Caco-2 (cell line): Measurements from ENCODE around the gene FAM118A. TPM values are rescaled to one million over a fixed set of nuclear protein-coding genes. Genes with fewer than 3 reads are reported as not detected.

Source experiments
- BruUV-seq: library from RNA; stranded (reverse); fragments of 400-500 nt; replicated peaks from 2 replicates; lab custom pipeline; 2021; lab: Mats Ljungman, UMichigan
- CTCF ChIA-PET: fragments of 300-600 bp; sonication (Branson Sonifier 250); formaldehyde crosslinking; loops from one replicate; lab custom pipeline; 2022; ENCODE audit warnings: antibody characterized with exemption; lab: Charles Lee
- POLR2A ChIA-PET: fragments of 300-600 bp; sonication (Branson Sonifier 250); formaldehyde crosslinking; loops from one replicate; lab custom pipeline; 2022; ENCODE audit warnings: antibody characterized with exemption; lab: Charles Lee
- DNase-seq, 2 experiments: peaks; one replicate each; pipeline versions ENCODE4 v3.0.0 to v3.0.0-alpha.2; 2020 to 2022
- H3K27me3 ChIP-seq: replicated peaks from 2 replicates; pipeline ENCODE4 v1.6.0; 2011; ENCODE audit warnings: low read length; ENCODE audit not compliant: control insufficient read depth, insufficient read depth
- H3K36me3 ChIP-seq: 2 replicates; pipeline ENCODE4 v1.5.1; 2011; ENCODE audit warnings: low read length; ENCODE audit not compliant: control insufficient read depth, insufficient read depth
- H3K4me1 ChIP-seq: fragments of 250-450 bp; sonication (Bioruptor Pico); 2 replicates; pipeline ENCODE4 v1.5.1; 2020; ENCODE audit warnings: mild to moderate bottlenecking
- H3K4me3 ChIP-seq: 2 replicates; pipeline ENCODE4 v1.5.1; 2011; ENCODE audit warnings: low read depth, mild to moderate bottlenecking, control low read depth, low read length
- H3K9me3 ChIP-seq: fragments of 250-450 bp; sonication (Bioruptor Pico); 2 replicates; pipeline ENCODE4 v1.5.1; 2020; ENCODE audit warnings: mild to moderate bottlenecking, moderate library complexity
- H3K27ac Mint-ChIP-seq: one replicate; pipeline ENCODE4 v1.8.0; 2022; ENCODE audit warnings: mixed read lengths; ENCODE audit not compliant: unreplicated experiment
- H3K27me3 Mint-ChIP-seq: one replicate; pipeline ENCODE4 v1.8.0; 2022; ENCODE audit warnings: mixed read lengths; ENCODE audit not compliant: insufficient read depth, unreplicated experiment
- H3K36me3 Mint-ChIP-seq: one replicate; pipeline ENCODE4 v1.8.0; 2022; ENCODE audit warnings: mild to moderate bottlenecking, mixed read lengths; ENCODE audit not compliant: insufficient read depth, unreplicated experiment
- H3K4me1 Mint-ChIP-seq: one replicate; pipeline ENCODE4 v1.8.0; 2022; ENCODE audit warnings: low read depth, mixed read lengths; ENCODE audit not compliant: unreplicated experiment
- H3K4me3 Mint-ChIP-seq: one replicate; pipeline ENCODE4 v1.8.0; 2022; ENCODE audit warnings: mild to moderate bottlenecking, moderate library complexity, mixed read lengths; ENCODE audit not compliant: unreplicated experiment
- H3K9me3 Mint-ChIP-seq: one replicate; pipeline ENCODE4 v1.8.0; 2022; ENCODE audit warnings: mixed read lengths; ENCODE audit not compliant: unreplicated experiment
- intact Hi-C: fragments of 100-400 bp; cut with micrococcal nuclease; formaldehyde crosslinking; loops from one replicate; pipeline ENCODE4 v1.10.0; 2022; ENCODE audit not compliant: unreplicated experiment
- total RNA-seq: library from RNA; stranded (reverse); gene quantifications from 2 replicates; pipeline ENCODE4 v1.2.3, GENCODE V29; 2022
- TF ChIP-seq, protein P1 (sequence below), 2 experiments: fragments of 200-600 bp in 1 of 2; IDR thresholded peaks; 1 replicate in 1 of 2; 2 replicates in 1 of 2; pipeline versions ENCODE4 v1.5.1 to v1.8.0; 2011 to 2022; ENCODE audit warnings: antibody characterized with exemption in 1 of 2, control low read depth in 1 of 2, inconsistent platforms in 1 of 2, low read depth in 1 of 2, low read length in 1 of 2, mild to moderate bottlenecking in 1 of 2, moderate library complexity in 1 of 2; ENCODE audit not compliant: insufficient read depth in 1 of 2, severe bottlenecking in 1 of 2, unreplicated experiment in 1 of 2

Gene FAM118A
- total RNA-seq, 1 experiment from 2014 or later, result 120 TPM

GRCh38 chr22:45336971-45337431 lies 27.3 kb downstream of the FAM118A start:
- POLR2A ChIA-PET, result no interaction called here
- Mint-ChIP-seq H3K4me3 (no peak overlapping the region), H3K36me3 (peaks cover 80% of the 10 kb centered on the region), H3K9me3 (no peaks in the 10 kb centered on the region), H3K4me1 (no peaks in the 10 kb centered on the region), H3K27ac (no peak overlapping the region), H3K27me3 (no peaks in the 10 kb centered on the region)
- no peak overlapping the region for H3K4me3 ChIP-seq
- TF ChIP-seq, protein P1, sequence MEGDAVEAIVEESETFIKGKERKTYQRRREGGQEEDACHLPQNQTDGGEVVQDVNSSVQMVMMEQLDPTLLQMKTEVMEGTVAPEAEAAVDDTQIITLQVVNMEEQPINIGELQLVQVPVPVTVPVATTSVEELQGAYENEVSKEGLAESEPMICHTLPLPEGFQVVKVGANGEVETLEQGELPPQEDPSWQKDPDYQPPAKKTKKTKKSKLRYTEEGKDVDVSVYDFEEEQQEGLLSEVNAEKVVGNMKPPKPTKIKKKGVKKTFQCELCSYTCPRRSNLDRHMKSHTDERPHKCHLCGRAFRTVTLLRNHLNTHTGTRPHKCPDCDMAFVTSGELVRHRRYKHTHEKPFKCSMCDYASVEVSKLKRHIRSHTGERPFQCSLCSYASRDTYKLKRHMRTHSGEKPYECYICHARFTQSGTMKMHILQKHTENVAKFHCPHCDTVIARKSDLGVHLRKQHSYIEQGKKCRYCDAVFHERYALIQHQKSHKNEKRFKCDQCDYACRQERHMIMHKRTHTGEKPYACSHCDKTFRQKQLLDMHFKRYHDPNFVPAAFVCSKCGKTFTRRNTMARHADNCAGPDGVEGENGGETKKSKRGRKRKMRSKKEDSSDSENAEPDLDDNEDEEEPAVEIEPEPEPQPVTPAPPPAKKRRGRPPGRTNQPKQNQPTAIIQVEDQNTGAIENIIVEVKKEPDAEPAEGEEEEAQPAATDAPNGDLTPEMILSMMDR (IDR thresholded peaks at IDR 0.05; ENCODE audit: insufficient read depth in 1 of 2, low read depth in 1 of 2, low read length in 1 of 2, severe bottlenecking in 1 of 2, unreplicated experiment in 1 of 2), result no peak
- H3K9me3 ChIP-seq, result no peaks in the 10 kb centered on the region
- intact Hi-C loops, result no loop called here
- H3K4me1 ChIP-seq, result no peaks in the 10 kb centered on the region
- no peaks in the 10 kb centered on the region for H3K27me3 ChIP-seq
- no peak for DNase-seq
- CTCF ChIA-PET, result no interaction called here
- no TSS peak for BruUV-seq
- H3K36me3 ChIP-seq, result peaks cover 2% of the 10 kb centered on the region; the same call in 1 of the 2 replicates

- Mint-ChIP-seq H3K27ac (no peak overlapping the region), H3K4me3 (no peak overlapping the region), H3K36me3 (peaks cover 77% of the 10 kb centered on the region), H3K27me3 (no peaks in the 10 kb centered on the region), H3K9me3 (no peaks in the 10 kb centered on the region), H3K4me1 (no peaks in the 10 kb centered on the region)
- no peak overlapping the region for H3K4me3 ChIP-seq
- CTCF ChIA-PET, result no interaction called here
- H3K4me1 ChIP-seq, result no peaks in the 10 kb centered on the region
- TF ChIP-seq, protein P1 (IDR thresholded peaks at IDR 0.05; ENCODE audit: insufficient read depth in 1 of 2, low read depth in 1 of 2, low read length in 1 of 2, severe bottlenecking in 1 of 2, unreplicated experiment in 1 of 2), result no peak
- H3K9me3 ChIP-seq, result no peaks in the 10 kb centered on the region
- DNase-seq, result no peak
- BruUV-seq, result no TSS peak
- H3K27me3 ChIP-seq, result no peaks in the 10 kb centered on the region
- peaks cover 2% of the 10 kb centered on the region; the same call in 1 of the 2 replicates for H3K36me3 ChIP-seq
- intact Hi-C loops, result no loop called here
- POLR2A ChIA-PET, result no interaction called here
Observed at GRCh38 chr22:45337536-45337935, 27.8 kb downstream of the FAM118A start.

DNA sequence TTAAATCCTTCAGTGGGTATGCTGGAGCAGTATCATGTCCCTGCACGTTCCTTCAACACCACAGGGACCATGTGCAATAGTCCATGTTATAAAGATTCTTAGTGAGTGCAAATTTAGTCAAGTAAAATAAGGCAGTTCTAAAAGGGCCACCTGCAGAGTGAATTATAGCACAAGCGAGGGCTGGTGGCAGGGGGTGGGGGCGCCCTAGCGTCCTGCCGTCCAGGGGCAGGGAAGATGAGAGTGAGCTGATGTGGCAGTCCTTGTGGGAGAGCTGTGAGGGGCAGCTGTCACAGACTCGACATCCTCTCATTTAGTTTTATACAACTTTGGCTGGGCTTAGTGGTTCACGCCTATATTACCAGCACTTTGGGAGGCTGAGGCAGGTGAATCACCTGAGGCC lies 29.1 kb downstream of the FAM118A start:
- Mint-ChIP-seq H3K4me1 (no peaks in the 10 kb centered on the region), H3K9me3 (no peaks in the 10 kb centered on the region), H3K27me3 (no peaks in the 10 kb centered on the region), H3K4me3 (no peak overlapping the region), H3K36me3 (peaks cover 69% of the 10 kb centered on the region), H3K27ac (no peak overlapping the region)
- Histone ChIP-seq H3K36me3 (peaks cover 2% of the 10 kb centered on the region; the same call in 1 of the 2 replicates), H3K4me1 (no peaks in the 10 kb centered on the region), H3K4me3 (no peak overlapping the region), H3K9me3 (no peaks in the 10 kb centered on the region), H3K27me3 (no peaks in the 10 kb centered on the region)
- BruUV-seq, result no TSS peak
- TF ChIP-seq, protein P1 (IDR thresholded peaks at IDR 0.05; ENCODE audit: insufficient read depth in 1 of 2, low read depth in 1 of 2, low read length in 1 of 2, severe bottlenecking in 1 of 2, unreplicated experiment in 1 of 2), result no peak
- intact Hi-C loops, result no loop called here
- CTCF ChIA-PET, result no interaction called here
- POLR2A ChIA-PET, result no interaction called here
- no peak for DNase-seq
